T47D (cell line): ENCODE results near the gene SLC5A4.
A peak's percentile ranks its signal among the peaks of the same experiment; 100 is the strongest.
"Not testable (repeated sequence)": the region's sequence is repeated elsewhere in the genome, so short reads cannot be mapped to it uniquely, and the experiment has no call there.

Source experiments
- DNase-seq, 2 experiments: peaks; one replicate each; pipeline versions ENCODE4 v3.0.0 to v3.0.0-alpha.2; 2011 to 2012; ENCODE audit warnings: low read depth in 1 of 2, low spot score in 1 of 2
- JUND ChIP-seq: IDR thresholded peaks from 2 replicates; pipeline ENCODE4 v1.6.1; 2012; ENCODE audit warnings: low read depth
- in situ Hi-C: cut with HindIII; loops from 2 replicates; pipeline ENCODE4 v1.10.0; 2016; ENCODE audit warnings: low sequenced_read_pairs, low pct_unique_long_range_greater_than_20kb

SLC5A4 gene

GRCh38 chr22:32203181-32204039 is 51.7 kb downstream of the SLC5A4 start:
- TF ChIP-seq JUND: no peak
- no peak for DNase-seq
- in situ Hi-C loops: no loop called here

- in situ Hi-C loops: no loop called here
Measured at GRCh38 chr22:32202539-32203180, 52.5 kb downstream of the SLC5A4 start.

GRCh38 chr22:32202161-32202538 is 53.0 kb downstream of the SLC5A4 start:
- no peak for TF ChIP-seq JUND
- in situ Hi-C loops: no loop called here
- DNase-seq: no peak

More at GRCh38 chr22:32202539-32203180, 52.5 kb downstream of the SLC5A4 start:
- DNase-seq: peak; percentile 77 to 78
- TF ChIP-seq JUND: no peak

- no peak for TF ChIP-seq JUND
- DNase-seq: no peak
- in situ Hi-C loops: no loop called here
Measured at GRCh38 chr22:32200752-32201151, 54.4 kb downstream of the SLC5A4 start.

GRCh38 chr22:32199961-32200360 is 55.2 kb downstream of the SLC5A4 start:
- no peak for DNase-seq
- in situ Hi-C loops: no loop called here
- TF ChIP-seq JUND: no peak

- no peak for TF ChIP-seq JUND
- DNase-seq: no peak
- in situ Hi-C loops: no loop called here
Measured at GRCh38 chr22:32199341-32199740, 55.8 kb downstream of the SLC5A4 start.

GRCh38 chr22:32197553-32198226 is 57.5 kb downstream of the SLC5A4 start:
- in situ Hi-C loops, DNase-seq: not testable (repeated sequence)

- DNase-seq, in situ Hi-C loops: not testable (repeated sequence)
Measured at GRCh38 chr22:32195900-32196299, 59.2 kb downstream of the SLC5A4 start.

- DNase-seq, in situ Hi-C loops: not testable (repeated sequence)
Measured at GRCh38 chr22:32193346-32193745, 61.8 kb downstream of the SLC5A4 start.

- in situ Hi-C loops, DNase-seq: not testable (repeated sequence)
Measured at GRCh38 chr22:32191021-32191420, 64.1 kb downstream of the SLC5A4 start.

GRCh38 chr22:32185821-32186220 is 69.3 kb downstream of the SLC5A4 start:
- in situ Hi-C loops: no loop called here

GRCh38 chr22:32183625-32184024 is 71.5 kb downstream of the SLC5A4 start:
- TF ChIP-seq JUND: no peak
- in situ Hi-C loops: no loop called here
- no peak for DNase-seq

More at GRCh38 chr22:32185821-32186220, 69.3 kb downstream of the SLC5A4 start:
- DNase-seq: no peak
- TF ChIP-seq JUND: no peak

- TF ChIP-seq JUND: no peak
- in situ Hi-C loops: no loop called here
- no peak for DNase-seq
Measured at GRCh38 chr22:32181043-32181442, 74.1 kb downstream of the SLC5A4 start.
